ENCODE data around the gene PSMD2. TPM values are rescaled to one million over a fixed set of nuclear protein-coding genes. Genes with fewer than 3 reads are reported as not detected.

Gene PSMD2
- total RNA-seq, 1 donor from 2014 or later: 259 TPM

DNA sequence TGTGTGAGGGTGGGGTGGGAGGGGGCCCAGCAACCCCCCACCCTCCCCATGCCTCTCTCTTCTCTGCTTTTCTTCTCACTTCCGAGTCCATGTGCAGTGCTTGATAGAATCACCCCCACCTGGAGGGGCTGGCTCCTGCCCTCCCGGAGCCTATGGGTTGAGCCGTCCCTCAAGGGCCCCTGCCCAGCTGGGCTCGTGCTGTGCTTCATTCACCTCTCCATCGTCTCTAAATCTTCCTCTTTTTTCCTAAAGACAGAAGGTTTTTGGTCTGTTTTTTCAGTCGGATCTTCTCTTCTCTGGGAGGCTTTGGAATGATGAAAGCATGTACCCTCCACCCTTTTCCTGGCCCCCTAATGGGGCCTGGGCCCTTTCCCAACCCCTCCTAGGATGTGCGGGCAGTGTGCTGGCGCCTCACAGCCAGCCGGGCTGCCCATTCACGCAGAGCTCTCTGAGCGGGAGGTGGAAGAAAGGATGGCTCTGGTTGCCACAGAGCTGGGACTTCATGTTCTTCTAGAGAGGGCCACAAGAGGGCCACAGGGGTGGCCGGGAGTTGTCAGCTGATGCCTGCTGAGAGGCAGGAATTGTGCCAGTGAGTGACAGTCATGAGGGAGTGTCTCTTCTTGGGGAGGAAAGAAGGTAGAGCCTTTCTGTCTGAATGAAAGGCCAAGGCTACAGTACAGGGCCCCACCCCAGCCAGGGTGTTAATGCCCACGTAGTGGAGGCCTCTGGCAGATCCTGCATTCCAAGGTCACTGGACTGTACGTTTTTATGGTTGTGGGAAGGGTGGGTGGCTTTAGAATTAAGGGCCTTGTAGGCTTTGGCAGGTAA is 46.5 kb downstream of the PSMD2 start:
- Histone ChIP-seq H3K27me3 (ENCODE audit: control insufficient read depth in 3 of 3, insufficient read depth in 3 of 3, low read length in 3 of 3) (no peaks in the 10 kb centered on the region), H3K36me3 (ENCODE audit: control insufficient read depth in 3 of 3, insufficient read depth in 3 of 3, low read length in 3 of 3) (peaks cover 25 to 30% (median 29%) of the 10 kb centered on the region in 3 donors), H3K4me3 (ENCODE audit: low read length in 3 of 3) (no peak overlapping the region), H3K9ac (ENCODE audit: low read depth in 1 of 3, low read length in 3 of 3) (peak overlapping the region in 2 of 3 donors; percentile 3 to 60), H3K4me1 (ENCODE audit: control insufficient read depth in 3 of 3, insufficient read depth in 3 of 3, low read length in 3 of 3) (peaks cover 7 to 24% (median 16%) of the 10 kb centered on the region in 3 donors), H3K9me3 (ENCODE audit: control insufficient read depth in 3 of 3, low read length in 3 of 3) (no peaks in the 10 kb centered on the region), H3K27ac (ENCODE audit: low read depth, low read length) (peak overlapping the region; percentile 42)

DNA sequence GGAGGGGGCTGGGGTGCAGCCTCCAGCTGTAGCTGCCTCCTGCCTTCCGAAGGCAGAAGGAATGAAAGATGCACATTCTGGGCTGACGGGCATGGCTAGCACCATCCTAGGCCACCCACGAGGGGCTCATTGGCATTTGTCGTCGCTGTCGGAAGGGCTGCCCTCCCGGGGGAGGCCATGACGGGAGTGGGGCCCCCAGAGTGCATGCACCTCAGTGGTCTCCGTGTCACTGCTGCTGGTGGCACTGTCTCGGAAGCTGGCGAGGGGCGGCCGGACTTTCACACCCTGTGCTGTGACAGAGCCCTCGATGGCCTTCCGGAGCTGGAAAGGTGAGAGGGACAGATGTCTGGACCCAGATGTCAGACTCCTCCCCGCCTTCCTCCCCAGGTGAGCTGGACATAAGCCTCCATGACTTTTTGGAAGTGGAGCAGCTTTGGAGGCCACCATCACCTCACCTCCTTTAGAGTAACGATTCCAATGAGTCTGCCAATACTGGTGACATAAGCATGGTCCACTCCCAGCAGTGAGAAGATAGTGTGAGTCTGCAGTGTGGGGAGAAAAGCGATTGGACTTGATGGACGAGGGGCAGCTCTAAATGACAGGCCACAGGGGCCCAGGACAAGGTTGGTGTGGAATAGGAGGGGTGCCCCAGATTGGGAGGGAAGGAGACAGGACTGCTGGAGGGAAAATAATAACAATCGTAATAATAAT is 47.6 kb downstream of the PSMD2 start:
- Histone ChIP-seq H3K27ac (ENCODE audit: low read depth, low read length) (no peak overlapping the region), H3K36me3 (ENCODE audit: control insufficient read depth in 3 of 3, insufficient read depth in 3 of 3, low read length in 3 of 3) (peaks cover 22 to 25% (median 22%) of the 10 kb centered on the region in 3 donors), H3K4me3 (ENCODE audit: low read length in 3 of 3) (no peak overlapping the region), H3K9ac (ENCODE audit: low read depth in 1 of 3, low read length in 3 of 3) (no peak overlapping the region), H3K4me1 (ENCODE audit: control insufficient read depth in 3 of 3, insufficient read depth in 3 of 3, low read length in 3 of 3) (peaks cover 7 to 19% (median 16%) of the 10 kb centered on the region in 3 donors), H3K9me3 (ENCODE audit: control insufficient read depth in 3 of 3, low read length in 3 of 3) (no peaks in the 10 kb centered on the region), H3K27me3 (ENCODE audit: control insufficient read depth in 3 of 3, insufficient read depth in 3 of 3, low read length in 3 of 3) (no peaks in the 10 kb centered on the region)

- Histone ChIP-seq H3K4me3 (ENCODE audit: low read length in 3 of 3) (no peak overlapping the region), H3K27ac (ENCODE audit: low read depth, low read length) (no peak overlapping the region), H3K36me3 (ENCODE audit: control insufficient read depth in 3 of 3, insufficient read depth in 3 of 3, low read length in 3 of 3) (peaks cover 15 to 20% (median 17%) of the 10 kb centered on the region in 3 donors), H3K27me3 (ENCODE audit: control insufficient read depth in 3 of 3, insufficient read depth in 3 of 3, low read length in 3 of 3) (no peaks in the 10 kb centered on the region), H3K9me3 (ENCODE audit: control insufficient read depth in 3 of 3, low read length in 3 of 3) (no peaks in the 10 kb centered on the region), H3K4me1 (ENCODE audit: control insufficient read depth in 3 of 3, insufficient read depth in 3 of 3, low read length in 3 of 3) (peaks cover 7 to 19% (median 16%) of the 10 kb centered on the region in 3 donors), H3K9ac (ENCODE audit: low read depth in 1 of 3, low read length in 3 of 3) (no peak overlapping the region)
Measured at GRCh38 chr3:184347321-184348056, 48.4 kb downstream of the PSMD2 start.

- Histone ChIP-seq H3K9me3 (ENCODE audit: control insufficient read depth in 3 of 3, low read length in 3 of 3) (no peaks in the 10 kb centered on the region), H3K36me3 (ENCODE audit: control insufficient read depth in 3 of 3, insufficient read depth in 3 of 3, low read length in 3 of 3) (peaks cover 9 to 16% (median 12%) of the 10 kb centered on the region in 3 donors), H3K27me3 (ENCODE audit: control insufficient read depth in 3 of 3, insufficient read depth in 3 of 3, low read length in 3 of 3) (no peaks in the 10 kb centered on the region), H3K9ac (ENCODE audit: low read depth in 1 of 3, low read length in 3 of 3) (no peak overlapping the region), H3K4me3 (ENCODE audit: low read length in 3 of 3) (no peak overlapping the region), H3K27ac (ENCODE audit: low read depth, low read length) (no peak overlapping the region), H3K4me1 (ENCODE audit: control insufficient read depth in 3 of 3, insufficient read depth in 3 of 3, low read length in 3 of 3) (peaks cover 7 to 15% (median 14%) of the 10 kb centered on the region in 3 donors)
Measured at GRCh38 chr3:184348057-184348382, 49.0 kb downstream of the PSMD2 start.

GRCh38 chr3:184349563-184350470 is 50.8 kb downstream of the PSMD2 start:
- H3K27me3 ChIP-seq (ENCODE audit: control insufficient read depth in 3 of 3, insufficient read depth in 3 of 3, low read length in 3 of 3): no peaks in the 10 kb centered on the region
- H3K27ac ChIP-seq (ENCODE audit: low read depth, low read length): no peak overlapping the region
- H3K4me1 ChIP-seq (ENCODE audit: control insufficient read depth in 3 of 3, insufficient read depth in 3 of 3, low read length in 3 of 3): peaks cover 2 to 8% (median 7%) of the 10 kb centered on the region in 3 donors
- H3K9me3 ChIP-seq (ENCODE audit: control insufficient read depth in 3 of 3, low read length in 3 of 3): no peaks in the 10 kb centered on the region
- no peak overlapping the region for H3K9ac ChIP-seq (ENCODE audit: low read depth in 1 of 3, low read length in 3 of 3)
- H3K4me3 ChIP-seq (ENCODE audit: low read length in 3 of 3): no peak overlapping the region
- peaks cover 0 to 3% (median under 1%) of the 10 kb centered on the region in 3 donors for H3K36me3 ChIP-seq (ENCODE audit: control insufficient read depth in 3 of 3, insufficient read depth in 3 of 3, low read length in 3 of 3)

DNA sequence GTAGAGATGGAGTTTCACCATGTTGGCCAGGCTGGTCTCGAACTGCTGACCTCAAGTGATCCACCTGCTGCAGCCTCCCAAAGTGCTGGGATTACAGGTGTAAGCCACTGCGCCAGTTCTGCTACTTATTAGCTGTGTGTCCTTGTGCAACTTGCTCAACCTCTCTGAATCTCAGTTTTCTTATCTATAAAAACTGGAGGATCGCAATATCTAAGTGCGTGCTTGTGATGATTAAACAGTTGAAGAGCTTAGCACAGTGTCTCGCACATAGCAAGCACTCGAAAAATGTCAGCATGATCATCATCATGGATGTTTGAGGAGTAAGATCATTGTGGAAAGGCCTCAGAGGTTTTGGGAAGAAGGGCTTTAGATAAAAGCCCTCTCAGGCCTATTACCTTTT is 51.6 kb downstream of the PSMD2 start:
- H3K4me3 ChIP-seq (ENCODE audit: low read length in 3 of 3): no peak overlapping the region
- no peaks in the 10 kb centered on the region for H3K9me3 ChIP-seq (ENCODE audit: control insufficient read depth in 3 of 3, low read length in 3 of 3)
- peaks cover 2 to 4% (median 4%) of the 10 kb centered on the region in 3 donors for H3K4me1 ChIP-seq (ENCODE audit: control insufficient read depth in 3 of 3, insufficient read depth in 3 of 3, low read length in 3 of 3)
- no peak overlapping the region for H3K9ac ChIP-seq (ENCODE audit: low read depth in 1 of 3, low read length in 3 of 3)
- H3K27ac ChIP-seq (ENCODE audit: low read depth, low read length): no peak overlapping the region
- no peaks in the 10 kb centered on the region for H3K27me3 ChIP-seq (ENCODE audit: control insufficient read depth in 3 of 3, insufficient read depth in 3 of 3, low read length in 3 of 3)
- peaks cover 5 to 8% (median 6%) of the 10 kb centered on the region in 3 donors for H3K36me3 ChIP-seq (ENCODE audit: control insufficient read depth in 3 of 3, insufficient read depth in 3 of 3, low read length in 3 of 3)

- Histone ChIP-seq H3K4me1 (ENCODE audit: control insufficient read depth in 3 of 3, insufficient read depth in 3 of 3, low read length in 3 of 3) (no peaks in the 10 kb centered on the region), H3K4me3 (ENCODE audit: low read length in 3 of 3) (no peak overlapping the region), H3K36me3 (ENCODE audit: control insufficient read depth in 3 of 3, insufficient read depth in 3 of 3, low read length in 3 of 3) (peaks cover 5 to 8% (median 6%) of the 10 kb centered on the region in 3 donors), H3K9me3 (ENCODE audit: control insufficient read depth in 3 of 3, low read length in 3 of 3) (no peaks in the 10 kb centered on the region), H3K27me3 (ENCODE audit: control insufficient read depth in 3 of 3, insufficient read depth in 3 of 3, low read length in 3 of 3) (no peaks in the 10 kb centered on the region), H3K27ac (ENCODE audit: low read depth, low read length) (no peak overlapping the region), H3K9ac (ENCODE audit: low read depth in 1 of 3, low read length in 3 of 3) (no peak overlapping the region)
Measured at GRCh38 chr3:184351511-184352148, 52.6 kb downstream of the PSMD2 start.

DNA sequence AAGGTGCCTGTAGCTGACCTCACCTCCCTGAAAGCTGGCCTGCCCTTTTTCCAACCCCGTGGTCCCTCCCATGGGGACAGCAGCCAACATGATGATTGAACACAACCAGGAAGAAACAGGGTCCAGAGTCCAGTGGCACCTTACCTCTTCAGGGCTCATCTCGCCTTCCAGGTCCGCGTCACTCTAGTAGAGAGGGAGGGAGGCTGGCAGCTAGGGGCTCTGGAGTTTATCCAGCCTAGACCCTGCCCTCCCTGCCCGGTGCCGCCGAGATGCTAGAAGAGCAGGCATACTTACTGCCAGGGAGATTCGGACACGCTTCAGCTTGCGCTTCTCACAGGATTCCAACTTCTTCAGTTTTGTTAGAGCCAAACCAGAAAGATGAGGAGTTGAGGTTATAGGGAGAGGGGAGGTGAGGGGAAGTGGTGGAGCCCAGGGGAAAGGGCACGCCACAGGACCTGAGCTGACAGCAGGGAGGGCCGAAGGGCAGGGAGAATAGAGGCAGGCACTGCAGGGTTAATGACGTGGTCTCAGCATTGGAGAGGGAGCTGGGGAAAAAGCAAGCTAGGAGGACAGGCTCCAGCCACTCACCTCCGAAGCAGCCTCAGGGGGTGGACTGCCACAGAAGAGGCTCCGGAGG is 53.2 kb downstream of the PSMD2 start:
- no peak overlapping the region for H3K9ac ChIP-seq (ENCODE audit: low read depth in 1 of 3, low read length in 3 of 3)

More for the DNA sequence above, 53.2 kb downstream of the PSMD2 start:
- no peak overlapping the region for H3K27ac ChIP-seq (ENCODE audit: low read depth, low read length)
- H3K36me3 ChIP-seq (ENCODE audit: control insufficient read depth in 3 of 3, insufficient read depth in 3 of 3, low read length in 3 of 3): peaks cover 5 to 8% (median 6%) of the 10 kb centered on the region in 3 donors
- no peaks in the 10 kb centered on the region for H3K4me1 ChIP-seq (ENCODE audit: control insufficient read depth in 3 of 3, insufficient read depth in 3 of 3, low read length in 3 of 3)
- H3K4me3 ChIP-seq (ENCODE audit: low read length in 3 of 3): no peak overlapping the region
- no peaks in the 10 kb centered on the region for H3K9me3 ChIP-seq (ENCODE audit: control insufficient read depth in 3 of 3, low read length in 3 of 3)
- H3K27me3 ChIP-seq (ENCODE audit: control insufficient read depth in 3 of 3, insufficient read depth in 3 of 3, low read length in 3 of 3): no peaks in the 10 kb centered on the region
